ENCODE data around the gene TNS1.

Gene TNS1

GRCh38 chr2:217942731-217943335, 60.0 kb downstream of the TNS1 start:
- no peak for DNase-seq (ENCODE audit: low read depth in 2 of 2)

- DNase-seq (ENCODE audit: low read depth in 2 of 2), result no peak
These were observed 60.7 kb downstream of the TNS1 start for GRCh38 chr2:217941886-217942728.

GRCh38 chr2:217941339-217941738, 61.5 kb downstream of the TNS1 start:
- DNase-seq (ENCODE audit: low read depth in 2 of 2), result no peak

GRCh38 chr2:217940261-217941220, 62.3 kb downstream of the TNS1 start:
- DNase-seq (ENCODE audit: low read depth in 2 of 2), result no peak

- DNase-seq (ENCODE audit: low read depth in 2 of 2), result no peak
These were observed 63.1 kb downstream of the TNS1 start for GRCh38 chr2:217939629-217940245.

- DNase-seq (ENCODE audit: low read depth in 2 of 2), result no peak
These were observed 63.6 kb downstream of the TNS1 start for GRCh38 chr2:217939220-217939619.

- no peak for DNase-seq (ENCODE audit: low read depth in 2 of 2)
These were observed 64.8 kb downstream of the TNS1 start for GRCh38 chr2:217938036-217938435.

- DNase-seq (ENCODE audit: low read depth in 2 of 2), result no peak
These were observed 65.3 kb downstream of the TNS1 start for GRCh38 chr2:217937446-217937845.

- DNase-seq (ENCODE audit: low read depth in 2 of 2), result no peak
These were observed 65.8 kb downstream of the TNS1 start for GRCh38 chr2:217936952-217937351.

GRCh38 chr2:217935901-217936684, 66.7 kb downstream of the TNS1 start:
- DNase-seq (ENCODE audit: low read depth in 2 of 2), result no peak

GRCh38 chr2:217935235-217935879, 67.4 kb downstream of the TNS1 start:
- no peak for DNase-seq (ENCODE audit: low read depth in 2 of 2)

- no peak for DNase-seq (ENCODE audit: low read depth in 2 of 2)
These were observed 68.3 kb downstream of the TNS1 start for GRCh38 chr2:217934321-217935131.

- no peak for DNase-seq (ENCODE audit: low read depth in 2 of 2)
These were observed 69.2 kb downstream of the TNS1 start for GRCh38 chr2:217933617-217933993.

GRCh38 chr2:217932803-217933616, 69.8 kb downstream of the TNS1 start:
- DNase-seq (ENCODE audit: low read depth in 2 of 2), result no peak

GRCh38 chr2:217931846-217932560, 70.8 kb downstream of the TNS1 start:
- no peak for DNase-seq (ENCODE audit: low read depth in 2 of 2)

- DNase-seq (ENCODE audit: low read depth in 2 of 2), result no peak
These were observed 71.8 kb downstream of the TNS1 start for GRCh38 chr2:217930761-217931563.

Measured in stimulated activated CD8-positive, alpha-beta memory T cell treated with anti-CD3 and anti-CD28 coated beads, Interleukin-15, amount 100 ng/mL, for 4 hours (primary cell).